ENCODE data around the gene ABCC5.

- TF ChIP-seq TAF1 (IDR thresholded peaks at IDR 0.05; ENCODE audit: low read depth, low read length): no peak
- no peak for TF ChIP-seq POLR2AphosphoS5 (IDR thresholded peaks at IDR 0.05; ENCODE audit: low read depth, low read length)
- TF ChIP-seq POLR2A (IDR thresholded peaks at IDR 0.05; ENCODE audit: low read depth, low read length): no peak
- no peak for TF ChIP-seq PAX5 (IDR thresholded peaks at IDR 0.05; ENCODE audit: insufficient read depth, low read length, severe bottlenecking)
- TF ChIP-seq SPI1 (IDR thresholded peaks at IDR 0.05; ENCODE audit: low read depth, low read length): no peak
- TF ChIP-seq POU2F2 (IDR thresholded peaks at IDR 0.05; ENCODE audit: low read depth, low read length): no peak
Measured at GRCh38 chr3:184042617-184043016, 24.9 kb upstream of the ABCC5 start.
